GM23338 (cell line): ENCODE measurements around the gene CCDC80. TPM values are rescaled to one million over a fixed set of nuclear protein-coding genes. Genes with fewer than 3 reads are reported as not detected.

ENCODE experiments used
- ATAC-seq: fragments of 200-7000 bp; cut with Tn5 transposase; 3 replicates; pipeline ENCODE4 v1.9.1; 2020
- DNase-seq: peaks from one replicate; pipeline ENCODE4 v3.0.0-alpha.2; 2015; ENCODE audit warnings: low spot score
- H2AFZ ChIP-seq: fragments of 200-600 bp; sonication (generic); 2 replicates; pipeline ENCODE4 v1.8.0; 2016; ENCODE audit warnings: antibody characterized with exemption, mild to moderate bottlenecking, moderate library complexity
- H3F3A ChIP-seq: fragments of 200-600 bp; sonication (generic); replicated peaks from 2 replicates; pipeline ENCODE4 v1.8.0; 2017; ENCODE audit warnings: antibody characterized with exemption, mixed run types, low read depth
- H3K27ac ChIP-seq: fragments of 200-600 bp; sonication (generic); 2 replicates; pipeline ENCODE4 v1.6.1; 2016; ENCODE audit warnings: low read depth
- H3K27me3 ChIP-seq: fragments of 200-600 bp; sonication (generic); 2 replicates; pipeline ENCODE4 v1.8.0; 2016; ENCODE audit warnings: mild to moderate bottlenecking, mixed run types, moderate library complexity; ENCODE audit not compliant: insufficient read depth
- H3K36me3 ChIP-seq: fragments of 200-600 bp; sonication (generic); 2 replicates; pipeline ENCODE4 v1.8.0; 2016; ENCODE audit warnings: mild to moderate bottlenecking; ENCODE audit not compliant: insufficient read depth
- H3K4me1 ChIP-seq: fragments of 200-600 bp; sonication (generic); 2 replicates; pipeline ENCODE4 v1.8.0; 2016; ENCODE audit warnings: mild to moderate bottlenecking, moderate library complexity; ENCODE audit not compliant: insufficient read depth
- H3K4me2 ChIP-seq: fragments of 200-600 bp; sonication (generic); 2 replicates; pipeline ENCODE4 v1.7.1; 2017; ENCODE audit warnings: mixed run types
- H3K4me3 ChIP-seq: fragments of 200-600 bp; sonication (generic); 2 replicates; pipeline ENCODE4 v1.6.1; 2016; ENCODE audit warnings: mixed run types
- H3K79me2 ChIP-seq: fragments of 200-600 bp; sonication (generic); replicated peaks from 2 replicates; pipeline ENCODE4 v1.8.0; 2017; ENCODE audit warnings: mild to moderate bottlenecking; ENCODE audit not compliant: insufficient read depth
- H3K9me2 ChIP-seq: fragments of 200-600 bp; sonication (generic); 2 replicates; pipeline ENCODE4 v1.8.0; 2017; ENCODE audit not compliant: insufficient read depth
- H4K20me1 ChIP-seq: fragments of 200-600 bp; sonication (generic); replicated peaks from 2 replicates; pipeline ENCODE4 v1.8.0; 2017; ENCODE audit warnings: mild to moderate bottlenecking; ENCODE audit not compliant: insufficient read depth
- H3K27ac Mint-ChIP-seq: 2 replicates; pipeline ENCODE4 v1.8.0; 2020; ENCODE audit warnings: inconsistent platforms, mild to moderate bottlenecking, moderate library complexity, mixed read lengths
- H3K27me3 Mint-ChIP-seq: 3 replicates; pipeline ENCODE4 v1.8.0; 2022; ENCODE audit warnings: low read depth, mild to moderate bottlenecking, moderate library complexity, mixed read lengths, inconsistent platforms; ENCODE audit not compliant: insufficient read depth, poor library complexity
- H3K36me3 Mint-ChIP-seq: 3 replicates; pipeline ENCODE4 v1.8.0; 2021; ENCODE audit warnings: low read depth, mild to moderate bottlenecking, inconsistent platforms, moderate library complexity, mixed read lengths
- H3K4me1 Mint-ChIP-seq: 3 replicates; pipeline ENCODE4 v1.8.0; 2020; ENCODE audit warnings: mild to moderate bottlenecking, inconsistent platforms, mixed read lengths
- H3K4me3 Mint-ChIP-seq: 3 replicates; pipeline ENCODE4 v1.8.0; 2021; ENCODE audit warnings: moderate library complexity, mild to moderate bottlenecking, inconsistent platforms, mixed read lengths
- H3K9me3 Mint-ChIP-seq: 3 replicates; pipeline ENCODE4 v1.8.0; 2020; ENCODE audit warnings: moderate library complexity, mild to moderate bottlenecking, inconsistent platforms, mixed read lengths
- CTCF ChIP-seq, 2 experiments: fragments of 200-600 bp in 1 of 2; sonication (generic) in 1 of 2; conservative IDR thresholded peaks; 2 replicates each; pipeline versions ENCODE4 v1.5.1 to v1.6.1; 2016 to 2017; ENCODE audit warnings: antibody characterized with exemption in 2 of 2, low read depth in 2 of 2, mild to moderate bottlenecking in 2 of 2, moderate library complexity in 1 of 2
- ETS1 ChIP-seq: IDR thresholded peaks from 2 replicates; pipeline ENCODE4 v1.6.1; 2016; ENCODE audit warnings: antibody characterized with exemption
- EZH2 ChIP-seq: fragments of 200-600 bp; sonication (generic); IDR thresholded peaks from one replicate; pipeline ENCODE4 v1.8.0; 2017; ENCODE audit warnings: antibody characterized with exemption, mild to moderate bottlenecking, low read depth; ENCODE audit not compliant: unreplicated experiment
- EZH2phosphoT487 ChIP-seq: fragments of 200-600 bp; sonication (generic); IDR thresholded peaks from one replicate; pipeline ENCODE4 v1.8.1; 2018; ENCODE audit warnings: antibody characterized with exemption; ENCODE audit not compliant: unreplicated experiment
- JUNB ChIP-seq: IDR thresholded peaks from one replicate; pipeline ENCODE4 v1.6.1; 2016; ENCODE audit warnings: antibody characterized with exemption; ENCODE audit not compliant: unreplicated experiment
- ZNF114 ChIP-seq: fragments of 250-450 bp; sonication (Bioruptor Pico); IDR thresholded peaks from 2 replicates; pipeline ENCODE4 v1.5.0; 2020; ENCODE audit warnings: mild to moderate bottlenecking, moderate library complexity
- ZNF331 ChIP-seq: fragments of 250-450 bp; sonication (Bioruptor Pico); IDR thresholded peaks from 2 replicates; pipeline ENCODE4 v1.5.0; 2020; ENCODE audit warnings: low read depth, mild to moderate bottlenecking, moderate library complexity
- ZNF462 ChIP-seq: fragments of 250-450 bp; sonication (Bioruptor Pico); IDR thresholded peaks from 2 replicates; pipeline ENCODE4 v1.5.0; 2020; ENCODE audit warnings: mild to moderate bottlenecking, moderate library complexity
- polyA plus RNA-seq: library from polyadenylated mRNA; unstranded; fragments of >200 nt; fragmentation: Nextera tagmentation; extraction: Ambion mirVana; gene quantifications from 2 replicates; pipeline ENCODE4 v1.2.1, GENCODE V29; 2016
- total RNA-seq: library from RNA; depleted of rRNA; stranded (reverse); fragments of >200 nt; shearing (Covaris generic); gene quantifications from 2 replicates; pipeline ENCODE4 v1.2.3, GENCODE V29; 2014
- TF ChIP-seq, protein P1 (sequence below): IDR thresholded peaks from one replicate; pipeline ENCODE4 v1.6.1; 2018; ENCODE audit warnings: antibody characterized with exemption; ENCODE audit not compliant: unreplicated experiment

CCDC80 gene
- total and polyA plus RNA-seq, 2 experiments from 2014 or later = 5.4 to 6.7 TPM

GRCh38 chr3:112579697-112580096, 61.2 kb downstream of the CCDC80 start:
- H3K27ac Mint-ChIP-seq = no peak overlapping the region
- H3K36me3 Mint-ChIP-seq = peaks cover 12% of the 10 kb centered on the region; the same call in 2 of the 3 replicates
- Histone ChIP-seq H3K4me3 (no peak overlapping the region), H3K9me2 (no peaks in the 10 kb centered on the region), H3K36me3 (peaks cover 3% of the 10 kb centered on the region; the same call in 1 of the 2 replicates), H3F3A (no peaks in the 10 kb centered on the region), H3K4me2 (no peak overlapping the region), H3K4me1 (peaks cover 20% of the 10 kb centered on the region), H4K20me1 (no peaks in the 10 kb centered on the region), H3K27ac (no peak overlapping the region), H3K79me2 (no peaks in the 10 kb centered on the region), H3K27me3 (no peaks in the 10 kb centered on the region), H2AFZ (no peak overlapping the region)
- DNase-seq (no peak), ATAC-seq (no peak)
- H3K4me1 Mint-ChIP-seq = peaks cover 12% of the 10 kb centered on the region; the same call in 2 of the 3 replicates
- H3K4me3 Mint-ChIP-seq = no peak overlapping the region
- no peaks in the 10 kb centered on the region; the same call in 2 of the 3 replicates for H3K9me3 Mint-ChIP-seq
- no peak for TF ChIP-seq CTCF (conservative IDR thresholded peaks at IDR 0.05; ENCODE audit: low read depth in 2 of 2)
- no peaks in the 10 kb centered on the region for H3K27me3 Mint-ChIP-seq

GRCh38 chr3:112579232-112579631, 61.7 kb downstream of the CCDC80 start:
- H3K36me3 ChIP-seq = peaks cover 3% of the 10 kb centered on the region; the same call in 1 of the 2 replicates
- DNase-seq (no peak), ATAC-seq (no peak)
- Mint-ChIP-seq H3K27me3 (no peaks in the 10 kb centered on the region), H3K4me1 (peaks cover 12% of the 10 kb centered on the region; the same call in 2 of the 3 replicates), H3K4me3 (no peak overlapping the region), H3K27ac (no peak overlapping the region), H3K9me3 (no peaks in the 10 kb centered on the region; the same call in 2 of the 3 replicates), H3K36me3 (peaks cover 12% of the 10 kb centered on the region; the same call in 2 of the 3 replicates)
- H3K4me2 ChIP-seq = no peak overlapping the region
- no peaks in the 10 kb centered on the region for H3K9me2 ChIP-seq
- H2AFZ ChIP-seq = no peak overlapping the region
- H3K27me3 ChIP-seq = no peaks in the 10 kb centered on the region
- H3F3A ChIP-seq = no peaks in the 10 kb centered on the region
- H3K27ac ChIP-seq = no peak overlapping the region
- peaks cover 20% of the 10 kb centered on the region for H3K4me1 ChIP-seq
- no peak overlapping the region for H3K4me3 ChIP-seq
- H4K20me1 ChIP-seq = no peaks in the 10 kb centered on the region
- H3K79me2 ChIP-seq = no peaks in the 10 kb centered on the region
- TF ChIP-seq ZNF462 (CRISPR knock-in tag) (no peak), EZH2 (no peak), ETS1 (no peak), JUNB (no peak), EZH2phosphoT487 (no peak), ZNF331 (CRISPR knock-in tag) (no peak), ZNF114 (CRISPR knock-in tag) (no peak)
- TF ChIP-seq, protein P1, sequence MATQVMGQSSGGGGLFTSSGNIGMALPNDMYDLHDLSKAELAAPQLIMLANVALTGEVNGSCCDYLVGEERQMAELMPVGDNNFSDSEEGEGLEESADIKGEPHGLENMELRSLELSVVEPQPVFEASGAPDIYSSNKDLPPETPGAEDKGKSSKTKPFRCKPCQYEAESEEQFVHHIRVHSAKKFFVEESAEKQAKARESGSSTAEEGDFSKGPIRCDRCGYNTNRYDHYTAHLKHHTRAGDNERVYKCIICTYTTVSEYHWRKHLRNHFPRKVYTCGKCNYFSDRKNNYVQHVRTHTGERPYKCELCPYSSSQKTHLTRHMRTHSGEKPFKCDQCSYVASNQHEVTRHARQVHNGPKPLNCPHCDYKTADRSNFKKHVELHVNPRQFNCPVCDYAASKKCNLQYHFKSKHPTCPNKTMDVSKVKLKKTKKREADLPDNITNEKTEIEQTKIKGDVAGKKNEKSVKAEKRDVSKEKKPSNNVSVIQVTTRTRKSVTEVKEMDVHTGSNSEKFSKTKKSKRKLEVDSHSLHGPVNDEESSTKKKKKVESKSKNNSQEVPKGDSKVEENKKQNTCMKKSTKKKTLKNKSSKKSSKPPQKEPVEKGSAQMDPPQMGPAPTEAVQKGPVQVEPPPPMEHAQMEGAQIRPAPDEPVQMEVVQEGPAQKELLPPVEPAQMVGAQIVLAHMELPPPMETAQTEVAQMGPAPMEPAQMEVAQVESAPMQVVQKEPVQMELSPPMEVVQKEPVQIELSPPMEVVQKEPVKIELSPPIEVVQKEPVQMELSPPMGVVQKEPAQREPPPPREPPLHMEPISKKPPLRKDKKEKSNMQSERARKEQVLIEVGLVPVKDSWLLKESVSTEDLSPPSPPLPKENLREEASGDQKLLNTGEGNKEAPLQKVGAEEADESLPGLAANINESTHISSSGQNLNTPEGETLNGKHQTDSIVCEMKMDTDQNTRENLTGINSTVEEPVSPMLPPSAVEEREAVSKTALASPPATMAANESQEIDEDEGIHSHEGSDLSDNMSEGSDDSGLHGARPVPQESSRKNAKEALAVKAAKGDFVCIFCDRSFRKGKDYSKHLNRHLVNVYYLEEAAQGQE = no peak
